Endothelial cell of umbilical vein (primary cell): ENCODE data around the gene ANKRD44. TPM values are rescaled to one million over a fixed set of nuclear protein-coding genes. Genes with fewer than 3 reads are reported as not detected.

ENCODE experiments used
- BruUV-seq: library from RNA; stranded (reverse); fragments of 400-500 nt; replicated peaks from 2 replicates; lab custom pipeline; 2021; lab: Mats Ljungman, UMichigan
- CTCF ChIA-PET: fragments of 300-600, 350-600 bp; sonication (Branson Sonifier 250); formaldehyde crosslinking; loops from one replicate; lab custom pipeline; 2021; ENCODE audit warnings: antibody characterized with exemption, inconsistent platforms; lab: Charles Lee
- POLR2A ChIA-PET: fragments of 300-600, 350-600 bp; sonication (Branson Sonifier 250); formaldehyde crosslinking; loops from one replicate; lab custom pipeline; 2021; ENCODE audit warnings: antibody characterized with exemption, inconsistent platforms; lab: Charles Lee
- DNase-seq: peaks from one replicate; pipeline ENCODE4 v3.0.0-alpha.2; 2011; ENCODE audit warnings: low read depth, low spot score
- FAIRE-seq: peaks from 2 replicates; lab custom pipeline; 2011; peaks lifted over from hg19 to GRCh38; lab: Jason Lieb, UNC
- H2AFZ ChIP-seq: 2 replicates; pipeline ENCODE4 v1.6.0; 2012; ENCODE audit warnings: low read depth, low read length, control low read depth, inconsistent platforms
- H3K27ac ChIP-seq: 2 replicates; pipeline ENCODE4 v1.5.1; 2011; ENCODE audit warnings: low read depth, mild to moderate bottlenecking, control low read depth, low read length, moderate library complexity; ENCODE audit not compliant: insufficient read depth
- H3K27me3 ChIP-seq, 2 experiments: 2 replicates each; pipeline versions ENCODE4 v1.6.0 to v1.6.1; 2011; ENCODE audit warnings: low read length in 2 of 2, mixed read lengths in 1 of 2; ENCODE audit not compliant: control insufficient read depth in 2 of 2, insufficient read depth in 2 of 2
- H3K36me3 ChIP-seq, 2 experiments: 2 replicates in 1 of 2; 3 replicates in 1 of 2; pipeline ENCODE4 v1.5.1; 2011; ENCODE audit warnings: low read length in 2 of 2, mild to moderate bottlenecking in 1 of 2, moderate library complexity in 1 of 2; ENCODE audit not compliant: control insufficient read depth in 2 of 2, insufficient read depth in 2 of 2; ENCODE audit errors: extremely low read depth in 1 of 2
- H3K4me1 ChIP-seq: 3 replicates; pipeline ENCODE4 v1.5.1; 2011; ENCODE audit warnings: mild to moderate bottlenecking, low read length; ENCODE audit not compliant: control insufficient read depth, insufficient read depth; ENCODE audit errors: extremely low read depth
- H3K4me2 ChIP-seq: 2 replicates; pipeline ENCODE4 v1.6.1; 2011; ENCODE audit warnings: low read length, control low read depth, mixed read lengths; ENCODE audit not compliant: insufficient read depth
- H3K4me3 ChIP-seq, 3 experiments: fragments of 200-600 bp in 1 of 3; sonication (generic), shearing (Covaris generic) in 1 of 3; replicated peaks in 1 of 3; 2 replicates each; pipeline ENCODE4 v1.5.1; 2011 to 2016; ENCODE audit warnings: control low read depth in 3 of 3, low read length in 3 of 3, mild to moderate bottlenecking in 2 of 3, inconsistent platforms in 1 of 3, low read depth in 1 of 3, moderate library complexity in 1 of 3; ENCODE audit not compliant: insufficient read depth in 1 of 3
- H3K79me2 ChIP-seq: 2 replicates; pipeline ENCODE4 v1.6.0; 2012; ENCODE audit warnings: low read length, inconsistent platforms; ENCODE audit not compliant: control insufficient read depth, insufficient read depth
- H3K9ac ChIP-seq: replicated peaks from 2 replicates; pipeline ENCODE3; 2011; ENCODE audit warnings: low read length, control low read depth; ENCODE audit not compliant: insufficient read depth; ENCODE audit errors: extremely low read depth
- H3K9me1 ChIP-seq: replicated peaks from 3 replicates; pipeline ENCODE4 v1.6.0; 2011; ENCODE audit warnings: mild to moderate bottlenecking, low read length; ENCODE audit not compliant: control insufficient read depth, insufficient read depth; ENCODE audit errors: extremely low read depth
- H3K9me3 ChIP-seq: replicated peaks from 2 replicates; pipeline ENCODE4 v1.5.1; 2012; ENCODE audit warnings: low read length, inconsistent platforms; ENCODE audit not compliant: control insufficient read depth, insufficient read depth
- H4K20me1 ChIP-seq: replicated peaks from 2 replicates; pipeline ENCODE3; 2011; ENCODE audit warnings: mild to moderate bottlenecking, low read length; ENCODE audit not compliant: control insufficient read depth, insufficient read depth; ENCODE audit errors: extremely low read depth
- CTCF ChIP-seq, 2 donors: IDR thresholded peaks; 1 replicate in 1 of 2; 2 replicates in 1 of 2; pipeline ENCODE4 v1.5.1; 2011; ENCODE audit warnings: low read length in 2 of 2, mild to moderate bottlenecking in 2 of 2, moderate library complexity in 2 of 2, control low read depth in 1 of 2, inconsistent platforms in 1 of 2, low read depth in 1 of 2; ENCODE audit not compliant: insufficient read depth in 1 of 2; ENCODE audit errors: extremely low read depth in 1 of 2
- GATA2 ChIP-seq: IDR thresholded peaks from 2 replicates; pipeline ENCODE4 v1.7.0; 2011; ENCODE audit warnings: low read depth, mild to moderate bottlenecking, moderate library complexity, mixed read lengths, low read length; ENCODE audit not compliant: insufficient read length, insufficient read depth
- JUN ChIP-seq: IDR thresholded peaks from 2 replicates; pipeline ENCODE4 v1.6.1; 2011; ENCODE audit warnings: borderline replicate concordance, low read depth; ENCODE audit not compliant: insufficient read length, insufficient read depth
- POLR2A ChIP-seq: IDR thresholded peaks from 2 replicates; pipeline ENCODE4 v1.6.1; 2012; ENCODE audit warnings: low read depth, mild to moderate bottlenecking, control low read depth, low read length
- POLR2AphosphoS5 ChIP-seq: IDR thresholded peaks from 2 replicates; pipeline ENCODE4 v1.6.1; 2012; ENCODE audit warnings: low read depth, mild to moderate bottlenecking, control low read depth, low read length, moderate library complexity; ENCODE audit not compliant: insufficient read depth
- dilution Hi-C: fragments of 300-500 bp; cut with MboI; formaldehyde crosslinking; loops from one replicate; pipeline ENCODE4 v1.15.0; 2019; ENCODE audit warnings: low sequenced_read_pairs; ENCODE audit not compliant: extremely low pct_ligation_motif_present
- intact Hi-C: fragments of 100-400 bp; cut with micrococcal nuclease; formaldehyde crosslinking; loops from one replicate; pipeline ENCODE4 v1.10.0; 2022
- polyA plus RNA-seq, 4 experiments: library from polyadenylated mRNA; depleted of rRNA in 3 of 4; stranded (reverse) in 3 of 4; unstranded in 1 of 4; fragments of >200 nt; gene quantifications; 2 replicates each; pipeline versions ENCODE4 v1.2.1 to v1.2.3, GENCODE V29; 2011 to 2012; ENCODE audit warnings: missing spikeins in 1 of 4
- total RNA-seq: library from RNA; stranded (reverse); gene quantifications from 2 replicates; pipeline ENCODE4 v1.2.3, GENCODE V29; 2021

Gene ANKRD44
- total and polyA plus RNA-seq, 2 donors (not counting 3 experiments of a cell fraction or from before 2014, with no cell fraction given): 3.4 to 6.1 TPM

- TF ChIP-seq POLR2A (no peak), GATA2 (no peak), POLR2AphosphoS5 (no peak)
- intact Hi-C loops: no loop called here
- Histone ChIP-seq H3K36me3 (no peaks in the 10 kb centered on the region), H4K20me1 (no peaks in the 10 kb centered on the region), H3K27ac (no peak overlapping the region), H2AFZ (no peak overlapping the region), H3K4me2 (no peak overlapping the region), H3K9ac (no peak overlapping the region), H3K27me3 (no peaks in the 10 kb centered on the region), H3K9me1 (no peaks in the 10 kb centered on the region), H3K4me3 (no peak overlapping the region), H3K79me2 (no peaks in the 10 kb centered on the region), H3K4me1 (peaks cover 14% of the 10 kb centered on the region), H3K9me3 (no peaks in the 10 kb centered on the region)
- dilution Hi-C loops: no loop called here
- ChIA-PET CTCF (no interaction called here), POLR2A (no interaction called here)
- no TSS peak for BruUV-seq
- peak; percentile 50 for FAIRE-seq
- DNase-seq: no peak
Measured at GRCh38 chr2:197211881-197212342, 98.7 kb downstream of the ANKRD44 start.

GRCh38 chr2:197210430-197210829 lies 100.2 kb downstream of the ANKRD44 start:
- Histone ChIP-seq H2AFZ (no peak overlapping the region), H3K27ac (no peak overlapping the region), H3K9ac (no peak overlapping the region), H3K36me3 (no peaks in the 10 kb centered on the region), H4K20me1 (no peaks in the 10 kb centered on the region), H3K9me1 (no peaks in the 10 kb centered on the region), H3K9me3 (no peaks in the 10 kb centered on the region), H3K4me3 (no peak overlapping the region), H3K4me2 (no peak overlapping the region), H3K4me1 (no peaks in the 10 kb centered on the region), H3K27me3 (peaks cover 0 to 1% of the 10 kb centered on the region in 2 experiments), H3K79me2 (no peaks in the 10 kb centered on the region)
- TF ChIP-seq JUN (no peak), CTCF (IDR thresholded peaks at IDR 0.05; ENCODE audit: extremely low read depth in 1 of 2, insufficient read depth in 1 of 2, low read depth in 1 of 2, low read length in 2 of 2) (no peak)
- ChIA-PET CTCF (no interaction called here), POLR2A (no interaction called here)
- no TSS peak for BruUV-seq
- DNase-seq: no peak
- intact Hi-C loops: no loop called here
- dilution Hi-C loops: no loop called here
- no peak for FAIRE-seq
